ENCODE measurements around the gene BAIAP2. TPM values are rescaled to one million over a fixed set of nuclear protein-coding genes. Genes with fewer than 3 reads are reported as not detected.

Gene BAIAP2
- total and polyA plus RNA-seq, 4 experiments from 2014 or later: 2.1 to 7.2 (median 5.5) TPM

DNA sequence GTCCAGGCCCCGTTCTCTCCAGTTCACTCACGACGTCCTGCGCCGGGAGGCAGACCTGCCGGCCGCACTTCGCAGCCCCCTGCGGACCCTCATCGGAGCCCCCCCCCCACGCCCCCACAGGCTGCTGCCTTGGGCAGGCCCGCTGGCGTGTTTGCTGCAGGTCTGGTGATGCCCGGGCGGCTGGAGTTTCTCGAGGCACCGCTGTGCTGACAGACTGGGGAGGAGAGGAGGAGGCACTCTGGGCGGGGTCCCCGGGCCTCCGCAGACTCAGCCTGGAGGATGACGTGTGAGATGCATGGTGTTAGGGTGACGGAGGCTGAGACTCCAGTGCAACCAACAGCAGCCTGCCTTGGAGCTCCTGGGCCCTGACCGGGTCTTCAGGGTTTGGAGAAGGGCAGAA lies 24.1 kb downstream of the BAIAP2 start:
- Mint-ChIP-seq H3K27ac (no peak overlapping the region), H3K9me3 (no peaks in the 10 kb centered on the region), H3K27me3 (no peaks in the 10 kb centered on the region), H3K4me1 (peaks cover 0 to under 1% (median 0%) of the 10 kb centered on the region in 4 donors), H3K4me3 (no peak overlapping the region), H3K36me3 (no peaks in the 10 kb centered on the region)
- Histone ChIP-seq H3K4me1 (ENCODE audit: insufficient read depth, low read length) (no peaks in the 10 kb centered on the region), H3K36me3 (ENCODE audit: insufficient read depth, low read length) (no peaks in the 10 kb centered on the region), H3K9me3 (ENCODE audit: control insufficient read depth in 1 of 2, low read length in 2 of 2) (no peaks in the 10 kb centered on the region), H3K27me3 (ENCODE audit: insufficient read depth, low read length) (no peaks in the 10 kb centered on the region), H3K27ac (ENCODE audit: low read depth, low read length) (no peak overlapping the region), H3K4me3 (ENCODE audit: low read length in 2 of 2) (no peak overlapping the region)
- intact Hi-C loops (cut with micrococcal nuclease): no loop called here
- DNase-seq: no peak
- ChIA-PET CTCF (ENCODE audit: partially characterized antibody) (interaction anchor here (1.3 kb wide), 1 partner anchor 44 kb away, joined by 3 read pairs; no protein-coding TSS in a partner anchor), POLR2A (ENCODE audit: partially characterized antibody) (no interaction called here)

DNA sequence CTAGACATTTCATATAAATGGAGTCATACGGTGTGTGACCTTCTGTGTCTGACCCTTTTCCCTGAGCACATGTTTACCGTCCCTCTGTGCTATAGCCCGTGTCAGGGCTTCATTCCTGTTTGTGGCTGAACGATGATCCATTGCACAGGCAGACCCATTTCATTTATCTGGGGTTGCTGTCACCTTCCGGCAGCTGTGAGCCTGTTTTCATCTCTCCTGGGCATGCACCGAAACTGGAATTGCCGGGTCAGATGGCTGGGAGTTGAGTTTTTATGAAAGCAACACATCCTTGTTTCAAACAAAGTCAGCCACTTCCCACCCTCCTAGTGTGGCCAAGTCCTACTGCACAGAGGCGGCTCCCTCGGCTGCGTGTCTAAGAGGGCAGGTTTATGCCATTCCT lies 25.5 kb downstream of the BAIAP2 start:
- no peak overlapping the region for H3K4me3 ChIP-seq (ENCODE audit: low read length in 2 of 2)
- H3K27me3 ChIP-seq (ENCODE audit: insufficient read depth, low read length): no peaks in the 10 kb centered on the region
- DNase-seq: no peak
- H3K36me3 ChIP-seq (ENCODE audit: insufficient read depth, low read length): no peaks in the 10 kb centered on the region
- H3K9me3 Mint-ChIP-seq: no peaks in the 10 kb centered on the region
- H3K27ac ChIP-seq (ENCODE audit: low read depth, low read length): no peak overlapping the region
- H3K4me1 ChIP-seq (ENCODE audit: insufficient read depth, low read length): no peaks in the 10 kb centered on the region
- CTCF ChIA-PET (ENCODE audit: partially characterized antibody): no interaction called here
- intact Hi-C loops (cut with micrococcal nuclease): no loop called here
- no peaks in the 10 kb centered on the region for H3K36me3 Mint-ChIP-seq
- H3K4me1 Mint-ChIP-seq: peaks cover 0 to 1% (median 0%) of the 10 kb centered on the region in 4 donors
- POLR2A ChIA-PET (ENCODE audit: partially characterized antibody): no interaction called here
- no peaks in the 10 kb centered on the region for H3K27me3 Mint-ChIP-seq
- no peak overlapping the region for H3K4me3 Mint-ChIP-seq
- H3K9me3 ChIP-seq (ENCODE audit: control insufficient read depth in 1 of 2, low read length in 2 of 2): no peaks in the 10 kb centered on the region
- no peak overlapping the region for H3K27ac Mint-ChIP-seq

- H3K9me3 ChIP-seq (ENCODE audit: control insufficient read depth in 1 of 2, low read length in 2 of 2): no peaks in the 10 kb centered on the region
- H3K4me1 ChIP-seq (ENCODE audit: insufficient read depth, low read length): no peaks in the 10 kb centered on the region
- H3K27ac ChIP-seq (ENCODE audit: low read depth, low read length): no peak overlapping the region
- ChIA-PET POLR2A (ENCODE audit: partially characterized antibody) (no interaction called here), CTCF (ENCODE audit: partially characterized antibody) (no interaction called here)
- no peaks in the 10 kb centered on the region for H3K36me3 ChIP-seq (ENCODE audit: insufficient read depth, low read length)
- H3K4me3 ChIP-seq (ENCODE audit: low read length in 2 of 2): no peak overlapping the region
- H3K27ac Mint-ChIP-seq: no peak overlapping the region
- H3K4me1 Mint-ChIP-seq: peaks cover 0 to 1% (median 0%) of the 10 kb centered on the region in 4 donors
- no peaks in the 10 kb centered on the region for H3K9me3 Mint-ChIP-seq
- intact Hi-C loops (cut with micrococcal nuclease): no loop called here
- H3K4me3 Mint-ChIP-seq: no peak overlapping the region
- H3K27me3 Mint-ChIP-seq: no peaks in the 10 kb centered on the region
- no peaks in the 10 kb centered on the region for H3K36me3 Mint-ChIP-seq
- no peak for DNase-seq
- H3K27me3 ChIP-seq (ENCODE audit: insufficient read depth, low read length): no peaks in the 10 kb centered on the region
Measured at GRCh38 chr17:81061027-81061735, 26.2 kb downstream of the BAIAP2 start.

GRCh38 chr17:81062014-81062780 lies 27.2 kb downstream of the BAIAP2 start:
- Mint-ChIP-seq H3K4me3 (no peak overlapping the region), H3K27me3 (no peaks in the 10 kb centered on the region), H3K36me3 (no peaks in the 10 kb centered on the region), H3K4me1 (peaks cover 0 to 1% (median 0%) of the 10 kb centered on the region in 4 donors), H3K9me3 (no peaks in the 10 kb centered on the region), H3K27ac (no peak overlapping the region)
- DNase-seq: no peak
- Histone ChIP-seq H3K27ac (ENCODE audit: low read depth, low read length) (no peak overlapping the region), H3K4me3 (ENCODE audit: low read length in 2 of 2) (no peak overlapping the region), H3K36me3 (ENCODE audit: insufficient read depth, low read length) (no peaks in the 10 kb centered on the region), H3K27me3 (ENCODE audit: insufficient read depth, low read length) (no peaks in the 10 kb centered on the region), H3K9me3 (ENCODE audit: control insufficient read depth in 1 of 2, low read length in 2 of 2) (no peaks in the 10 kb centered on the region), H3K4me1 (ENCODE audit: insufficient read depth, low read length) (no peaks in the 10 kb centered on the region)
- ChIA-PET CTCF (ENCODE audit: partially characterized antibody) (interaction anchor here (0.6 kb wide), 1 partner anchor 74 kb away, joined by 3 read pairs; no protein-coding TSS in a partner anchor), POLR2A (ENCODE audit: partially characterized antibody) (interaction anchor here (0.6 kb wide), 1 partner anchor 347 kb away, joined by 3 read pairs; no protein-coding TSS in a partner anchor)
- intact Hi-C loops (cut with micrococcal nuclease): no loop called here

- POLR2A ChIA-PET (ENCODE audit: partially characterized antibody): no interaction called here
- Histone ChIP-seq H3K9me3 (ENCODE audit: control insufficient read depth in 1 of 2, low read length in 2 of 2) (no peaks in the 10 kb centered on the region), H3K4me1 (ENCODE audit: insufficient read depth, low read length) (no peaks in the 10 kb centered on the region), H3K36me3 (ENCODE audit: insufficient read depth, low read length) (no peaks in the 10 kb centered on the region), H3K4me3 (ENCODE audit: low read length in 2 of 2) (no peak overlapping the region), H3K27me3 (ENCODE audit: insufficient read depth, low read length) (no peaks in the 10 kb centered on the region), H3K27ac (ENCODE audit: low read depth, low read length) (no peak overlapping the region)
- Mint-ChIP-seq H3K36me3 (no peaks in the 10 kb centered on the region), H3K27me3 (no peaks in the 10 kb centered on the region), H3K27ac (peak overlapping the region in 1 of 7 donors; percentile 60), H3K9me3 (no peaks in the 10 kb centered on the region), H3K4me1 (peaks cover 0 to 1% (median 0%) of the 10 kb centered on the region in 4 donors), H3K4me3 (no peak overlapping the region)
- intact Hi-C loops (cut with micrococcal nuclease): no loop called here
- no peak for DNase-seq
- CTCF ChIA-PET (ENCODE audit: partially characterized antibody): no interaction called here
Measured at GRCh38 chr17:81063106-81064093, 28.4 kb downstream of the BAIAP2 start.

DNA sequence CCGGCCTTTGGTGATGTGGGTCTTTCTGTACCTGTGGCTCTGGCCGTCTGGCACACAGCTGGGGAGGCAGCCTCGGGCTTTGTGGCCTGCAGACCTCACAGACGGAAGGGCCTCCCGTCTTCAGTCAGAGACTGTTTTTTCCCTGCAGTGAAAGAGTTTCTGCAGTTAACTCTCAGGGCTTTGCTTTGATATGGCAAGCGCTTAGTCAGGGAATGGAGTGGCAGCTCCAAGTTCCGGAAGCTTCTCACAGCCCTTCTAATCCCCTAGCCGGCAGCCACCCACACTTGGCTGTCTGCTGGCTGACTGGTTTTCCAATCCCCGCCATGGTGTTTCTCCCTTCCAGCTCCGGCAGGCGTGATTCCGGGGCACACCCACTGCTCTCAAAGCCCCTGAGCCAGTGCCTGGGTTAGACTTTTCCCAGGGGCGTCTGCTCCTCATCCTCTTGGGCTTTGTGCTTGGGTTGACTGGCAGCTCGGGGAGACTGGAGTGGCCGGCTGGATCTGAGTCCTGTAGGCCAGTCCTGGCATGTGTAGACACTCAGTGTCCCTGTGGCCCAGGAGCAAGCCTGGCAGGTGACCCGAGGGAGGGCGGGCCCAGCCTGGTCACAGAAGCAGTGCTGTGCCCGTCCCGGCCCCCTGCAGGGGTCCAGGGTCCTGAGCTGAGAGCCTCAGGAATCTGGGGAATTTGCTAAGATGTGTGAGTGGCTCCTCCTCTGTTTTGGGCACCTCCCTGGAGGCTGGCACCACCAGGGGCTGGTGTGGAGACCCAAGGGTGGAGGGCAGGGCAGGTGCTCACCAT lies 29.9 kb downstream of the BAIAP2 start:
- H3K36me3 ChIP-seq (ENCODE audit: insufficient read depth, low read length): no peaks in the 10 kb centered on the region
- no peaks in the 10 kb centered on the region for H3K27me3 Mint-ChIP-seq
- peaks cover 0 to 1% (median 0%) of the 10 kb centered on the region in 4 donors for H3K4me1 Mint-ChIP-seq
- POLR2A ChIA-PET (ENCODE audit: partially characterized antibody): no interaction called here
- H3K4me3 ChIP-seq (ENCODE audit: low read length in 2 of 2): no peak overlapping the region
- H3K27me3 ChIP-seq (ENCODE audit: insufficient read depth, low read length): no peaks in the 10 kb centered on the region
- H3K9me3 ChIP-seq (ENCODE audit: control insufficient read depth in 1 of 2, low read length in 2 of 2): no peaks in the 10 kb centered on the region
- no peak overlapping the region for H3K27ac ChIP-seq (ENCODE audit: low read depth, low read length)
- no peak overlapping the region for H3K27ac Mint-ChIP-seq
- CTCF ChIA-PET (ENCODE audit: partially characterized antibody): no interaction called here
- H3K4me1 ChIP-seq (ENCODE audit: insufficient read depth, low read length): no peaks in the 10 kb centered on the region
- no peaks in the 10 kb centered on the region for H3K36me3 Mint-ChIP-seq
- DNase-seq: no peak
- intact Hi-C loops (cut with micrococcal nuclease): no loop called here
- no peaks in the 10 kb centered on the region for H3K9me3 Mint-ChIP-seq
- H3K4me3 Mint-ChIP-seq: no peak overlapping the region

Data from CD4-positive, alpha-beta memory T cell (primary cell).